Globus pallidus (tissue), 1 donor: Measurements from ENCODE around the gene C17orf67.

Experiments used
- DNase-seq: peaks from one replicate; pipeline ENCODE4 v3.0.0-alpha.2; 2015; ENCODE audit warnings: low spot score

Gene C17orf67

DNA sequence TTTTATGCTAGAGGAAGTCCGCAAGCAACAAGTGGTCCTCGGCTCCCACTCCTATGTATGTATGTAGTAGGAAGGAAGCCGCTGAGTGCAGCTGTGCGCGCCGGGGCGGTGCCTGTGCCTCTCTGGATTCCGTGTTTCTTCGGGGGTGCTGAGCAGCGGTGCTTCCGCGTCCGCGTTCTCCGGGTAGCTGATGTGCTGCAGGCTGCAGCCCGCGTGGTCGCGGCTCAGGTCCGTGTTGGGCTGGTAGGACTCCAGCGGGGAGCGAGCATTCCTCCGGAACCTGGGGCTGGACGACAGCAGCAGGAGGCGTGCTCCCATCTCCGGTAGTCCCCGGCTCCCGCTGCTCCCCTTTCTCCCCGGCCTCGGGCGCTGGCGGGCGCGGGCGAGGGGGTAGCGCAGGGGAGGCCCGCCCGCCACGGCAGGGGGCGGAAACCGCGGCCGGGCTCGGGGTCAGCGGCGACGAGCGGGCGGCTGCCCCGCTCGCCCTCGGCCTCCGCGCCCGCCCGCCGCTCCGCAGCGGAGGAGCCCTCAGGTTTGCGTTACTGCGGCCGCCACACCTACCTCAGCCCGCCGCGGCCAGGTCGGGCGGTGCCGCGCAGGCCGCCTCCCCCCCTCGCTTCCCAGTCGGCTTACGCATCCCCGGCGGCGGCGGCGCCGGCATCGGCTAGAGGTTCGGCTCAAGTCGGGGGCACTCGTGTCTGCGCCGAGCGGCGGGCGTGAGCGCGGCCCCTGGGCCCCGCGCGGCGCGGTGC is 487 bp downstream of the C17orf67 start:
- DNase-seq: no peak

DNA sequence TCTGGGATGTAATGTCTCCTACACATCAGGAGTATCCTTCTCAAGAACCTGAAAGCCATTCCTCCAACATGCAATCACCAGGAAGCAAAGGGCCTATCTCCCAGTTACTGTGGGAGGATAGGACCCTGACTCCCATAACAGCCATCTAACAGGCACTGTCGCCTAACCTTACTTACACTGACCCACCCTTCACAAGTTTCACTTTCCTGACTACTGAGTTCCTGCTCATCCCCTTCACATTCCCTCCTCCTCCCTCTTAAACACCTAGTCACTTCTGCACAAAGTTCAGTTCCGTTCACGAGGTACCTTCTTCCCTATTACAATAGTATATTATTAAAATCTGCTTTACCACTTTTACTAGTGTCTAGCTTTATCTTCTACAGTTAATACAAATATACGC is 1.3 kb downstream of the C17orf67 start:
- no peak for DNase-seq

DNA sequence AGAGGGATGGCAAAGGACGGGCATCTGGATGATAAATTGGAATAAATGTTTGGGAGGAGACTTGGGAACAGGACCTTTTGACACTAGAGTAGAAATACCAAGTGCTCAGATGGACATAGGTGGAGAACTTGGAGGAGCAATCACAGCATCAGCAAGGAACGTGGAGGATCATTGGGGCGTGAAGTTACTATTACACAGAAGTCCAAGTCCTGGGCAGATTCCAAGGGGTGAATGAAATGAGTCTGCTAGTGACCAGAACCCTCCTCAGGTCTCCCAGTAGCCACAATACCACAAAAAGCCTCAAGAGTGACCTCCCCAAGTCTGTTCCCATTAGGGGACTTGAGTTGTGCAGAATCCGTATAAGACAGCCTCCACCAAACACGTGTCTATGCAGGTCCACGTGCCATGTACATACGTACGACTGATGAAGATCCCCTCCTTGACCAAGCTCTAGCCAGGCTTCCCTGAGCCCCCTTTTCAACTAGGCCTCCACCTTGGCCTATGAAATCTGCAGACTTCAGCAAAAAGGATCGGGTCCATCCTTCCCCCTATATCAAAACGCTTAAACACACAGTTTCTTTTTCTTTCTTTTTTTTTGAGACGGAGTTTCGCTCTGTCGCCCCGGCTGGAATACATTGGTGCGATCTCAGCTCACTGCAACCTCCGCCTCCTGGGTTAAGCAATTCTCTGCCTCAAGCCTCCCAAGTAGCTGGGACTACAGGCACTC is 2.2 kb downstream of the C17orf67 start:
- DNase-seq: no peak

DNA sequence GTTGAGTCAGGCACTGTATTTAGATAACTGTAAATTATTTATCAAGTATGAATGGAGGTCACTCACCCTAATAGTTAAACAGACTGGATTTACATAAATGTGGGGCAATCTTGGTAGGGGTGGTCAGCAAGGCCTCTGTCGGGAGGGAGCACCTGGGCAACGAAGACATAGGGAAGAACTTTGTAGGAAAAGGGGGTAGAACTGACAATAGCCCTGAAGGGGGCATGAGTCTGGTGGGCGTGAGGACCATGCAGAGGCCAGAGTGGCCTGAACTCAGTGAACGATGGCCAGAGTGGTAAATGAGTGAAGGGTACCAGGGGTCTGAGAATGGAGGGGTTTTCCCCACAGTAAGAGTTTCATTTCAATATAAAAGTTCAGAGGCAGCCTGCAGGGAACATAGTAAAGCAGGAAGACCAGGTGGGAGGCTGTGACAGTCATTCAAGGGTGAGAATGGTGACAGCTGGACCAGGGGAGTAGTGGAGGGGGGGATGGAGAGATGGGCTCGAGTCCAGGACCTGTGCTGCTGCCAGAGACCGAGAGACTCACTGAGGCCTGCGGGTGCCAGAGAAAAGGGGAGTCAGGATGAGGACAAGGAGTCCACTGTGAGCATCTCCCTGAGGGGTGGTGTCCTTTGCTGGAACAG is 2.9 kb downstream of the C17orf67 start:
- no peak for DNase-seq

DNA sequence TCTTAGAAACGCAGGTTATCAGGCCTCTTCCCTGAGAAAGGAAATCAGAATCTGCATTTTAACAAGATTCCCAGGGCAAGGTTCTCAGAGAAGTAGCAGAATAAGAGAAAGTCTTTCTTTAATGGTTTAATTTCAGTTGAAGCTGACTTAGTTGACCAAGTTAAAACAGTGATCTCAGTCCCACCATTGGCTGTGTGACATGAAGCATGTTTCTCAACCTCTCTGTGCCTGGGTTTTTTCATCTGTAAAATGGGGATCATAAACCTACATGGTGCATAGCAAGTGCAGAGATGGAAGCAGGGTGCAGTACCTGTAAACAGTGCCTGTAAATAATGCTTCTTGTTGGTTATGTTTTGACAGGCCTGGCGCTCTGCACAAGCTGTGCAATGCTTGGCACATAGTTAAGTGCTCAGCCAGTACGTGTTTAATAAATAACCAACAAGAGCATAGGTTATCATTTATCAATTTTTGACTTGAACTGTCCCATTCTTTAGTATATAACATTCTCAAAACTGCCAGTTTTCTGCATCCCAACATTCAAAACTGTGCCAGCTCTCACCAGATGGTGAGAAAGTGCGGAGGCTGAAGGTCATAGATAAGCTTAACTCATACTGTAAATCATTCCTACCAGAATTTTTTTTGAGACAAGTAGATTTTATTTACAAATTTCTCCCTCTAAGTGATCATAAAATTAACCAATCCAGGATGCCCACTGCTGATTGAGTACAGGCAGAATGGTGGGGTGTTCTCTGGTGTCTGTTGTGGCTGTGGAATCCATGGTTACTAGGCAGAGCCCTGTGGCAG is 6.9 kb downstream of the C17orf67 start:
- DNase-seq: no peak

DNA sequence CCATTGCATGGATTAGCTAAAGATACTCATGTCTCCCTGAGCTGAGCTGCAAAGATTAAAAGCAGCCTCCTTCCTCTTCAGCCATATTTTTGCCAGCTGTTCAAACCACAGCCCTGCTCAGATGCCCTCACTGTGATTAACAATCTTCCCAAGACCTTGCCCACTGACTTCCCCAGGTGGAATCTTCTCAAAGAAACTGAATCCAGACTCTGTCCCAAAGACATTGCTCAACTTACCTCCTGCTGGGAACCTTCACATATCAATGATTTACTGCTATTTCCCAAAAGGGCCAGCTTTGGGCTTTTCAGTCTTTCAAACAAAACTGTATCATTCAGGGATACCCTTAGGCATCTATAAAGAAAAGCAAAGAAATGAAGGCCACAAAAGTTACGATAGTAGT is 9.2 kb downstream of the C17orf67 start:
- no peak for DNase-seq

DNA sequence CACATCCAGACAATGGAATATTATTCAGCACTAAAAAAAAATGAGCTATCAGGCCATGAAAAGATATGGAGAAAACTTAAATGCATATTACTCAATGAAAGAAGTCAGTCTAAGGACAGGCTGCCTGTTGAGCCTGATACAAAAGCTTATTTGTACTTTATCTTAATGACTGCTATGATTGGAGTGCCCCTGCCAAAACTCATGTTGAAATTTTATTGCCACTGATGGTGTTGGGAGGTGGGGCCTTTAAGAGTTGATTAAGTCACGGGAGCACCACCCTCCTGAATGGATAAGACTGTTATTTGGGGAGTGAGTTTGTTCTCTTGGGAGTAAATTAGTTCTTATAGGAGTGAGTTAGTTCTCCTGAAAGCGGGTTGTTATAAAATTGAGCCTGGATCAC is 9.9 kb downstream of the C17orf67 start:
- DNase-seq: no peak

DNA sequence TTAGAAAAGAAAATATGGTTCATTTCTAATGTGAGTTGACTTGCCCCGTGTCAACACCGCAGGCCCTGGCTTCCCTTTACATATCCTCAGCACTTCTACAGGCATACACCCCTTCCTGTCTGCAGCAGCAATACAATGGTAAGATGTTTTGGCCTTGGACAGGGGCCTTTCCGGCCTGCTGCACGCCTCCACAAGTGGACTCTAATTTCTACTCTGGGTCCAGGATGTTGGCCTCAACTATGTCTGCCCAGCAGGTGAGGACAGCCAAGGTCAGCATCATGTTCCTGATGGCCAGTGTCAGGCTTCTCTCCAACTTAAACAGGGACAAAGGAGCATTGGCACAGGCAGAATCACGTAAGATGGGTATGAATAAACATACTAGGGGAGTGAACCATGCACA is 11.0 kb downstream of the C17orf67 start:
- no peak for DNase-seq

DNA sequence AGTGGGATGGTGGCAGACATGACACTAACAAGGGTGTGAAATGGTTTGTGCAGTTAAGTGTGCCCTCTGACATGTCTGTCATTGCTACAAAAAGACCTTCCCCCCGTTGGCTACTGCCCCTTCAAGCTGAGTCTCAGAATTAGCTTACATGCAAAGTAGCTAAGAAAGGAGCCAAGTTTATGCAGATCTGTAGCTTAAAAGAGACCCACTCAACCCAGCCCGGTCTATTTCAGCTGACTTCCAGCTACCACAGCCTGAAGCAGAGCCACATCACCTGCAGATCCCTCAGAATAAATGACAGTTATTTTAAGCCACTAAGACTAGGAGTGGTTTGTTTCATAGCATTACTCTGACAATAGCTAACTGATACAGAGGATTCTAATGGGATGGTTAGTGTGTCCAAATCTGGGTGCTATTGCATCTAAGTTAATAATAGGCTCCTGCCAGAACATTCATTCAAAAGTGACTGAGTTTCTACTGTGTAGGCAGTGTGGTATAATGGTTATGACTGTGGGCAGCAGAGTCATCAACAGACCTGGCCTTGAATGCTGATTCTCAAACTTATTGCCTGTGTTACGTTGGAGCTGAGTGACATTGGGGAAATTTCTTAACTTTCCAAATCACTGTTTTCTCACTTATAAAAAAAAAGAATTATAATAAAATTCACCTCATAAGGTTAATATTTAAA is 11.7 kb downstream of the C17orf67 start:
- no peak for DNase-seq

DNA sequence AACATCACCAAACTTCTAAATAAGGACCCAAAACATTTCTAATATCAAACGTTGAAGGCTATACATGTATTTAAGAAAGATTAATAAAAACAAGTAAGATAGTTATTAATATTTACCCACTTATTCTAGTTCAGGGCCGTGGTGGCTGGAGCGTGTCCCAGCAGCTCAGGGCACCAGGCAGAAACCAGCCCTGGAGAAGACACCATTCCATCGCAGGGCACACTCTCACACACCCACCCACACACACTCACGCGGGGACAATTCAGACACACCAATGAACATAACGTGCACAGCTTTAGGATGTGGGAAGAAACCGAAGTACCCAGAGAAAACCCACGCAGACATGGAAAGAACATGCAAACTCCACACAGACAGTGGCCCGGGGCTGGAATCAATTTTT is 13.5 kb downstream of the C17orf67 start:
- no peak for DNase-seq

DNA sequence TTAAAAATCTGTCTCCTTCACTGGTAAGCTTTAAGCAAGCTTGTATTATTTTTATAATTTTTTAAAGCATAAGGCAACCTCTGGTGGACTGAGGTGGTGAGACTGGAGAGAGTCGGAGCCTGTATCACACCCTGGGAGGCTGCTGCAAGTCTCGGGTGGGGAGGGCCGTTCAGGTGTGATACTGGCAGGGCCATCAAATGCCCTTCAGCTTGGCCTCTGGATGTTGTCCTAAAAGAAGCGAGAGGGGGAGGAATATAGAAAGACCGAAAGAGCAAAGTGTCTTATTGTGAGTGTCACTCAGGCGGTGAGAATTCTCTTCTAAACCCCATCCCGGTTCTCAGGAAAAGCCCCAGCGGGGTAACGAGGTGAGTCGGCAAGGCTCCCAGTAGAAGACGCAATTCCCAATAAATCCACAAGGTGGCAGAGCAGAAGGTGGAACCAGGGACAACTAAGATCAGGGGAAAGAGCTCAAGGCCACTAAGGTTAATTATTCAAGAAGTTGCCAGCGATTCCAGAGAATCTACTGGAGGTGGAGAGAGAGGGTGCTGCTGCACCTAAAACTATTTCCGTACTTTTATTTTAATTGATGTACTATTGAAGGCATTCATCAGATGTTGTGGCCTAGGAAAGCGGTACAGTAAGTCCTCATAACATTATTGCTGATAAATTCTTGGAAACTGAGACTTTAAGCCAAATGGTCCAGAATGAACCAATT is 14.1 kb downstream of the C17orf67 start:
- no peak for DNase-seq

DNA sequence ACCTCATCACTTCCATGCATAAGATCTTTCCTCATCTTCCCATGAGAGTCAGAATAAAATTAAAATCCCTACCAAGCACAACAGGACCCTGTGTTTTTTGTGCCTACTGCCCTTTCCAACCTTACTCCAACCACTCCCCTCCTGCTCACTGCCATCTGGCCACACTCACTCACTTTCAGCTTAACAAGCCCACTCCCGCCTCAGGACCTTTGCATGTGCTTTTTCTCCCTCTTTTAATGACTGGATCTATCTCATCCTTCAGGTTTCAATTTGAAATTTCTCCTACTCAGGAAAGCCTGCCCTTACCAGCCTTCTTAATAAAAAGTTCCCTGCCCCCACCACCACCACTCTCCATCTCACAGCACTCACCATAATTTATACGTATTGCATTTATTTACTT is 14.7 kb downstream of the C17orf67 start:
- no peak for DNase-seq

DNA sequence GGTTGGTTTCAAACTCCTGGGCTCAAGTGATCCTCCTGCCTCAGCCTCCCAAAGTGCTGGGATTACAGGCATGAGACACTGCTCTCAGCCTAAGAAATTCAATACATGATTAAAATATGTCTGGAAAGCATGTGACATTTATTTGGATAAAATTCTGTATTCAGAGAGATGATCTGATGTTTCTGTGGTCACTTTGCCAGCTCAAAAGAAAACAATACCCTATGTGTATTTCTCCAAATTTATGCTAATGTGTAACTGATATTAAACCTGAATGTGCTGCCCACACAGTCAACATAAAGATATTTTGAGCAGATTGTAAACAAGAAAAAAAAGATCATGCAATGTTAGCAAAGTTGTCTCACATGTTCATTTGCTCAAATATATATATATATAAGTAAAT is 16.7 kb downstream of the C17orf67 start:
- no peak for DNase-seq

DNA sequence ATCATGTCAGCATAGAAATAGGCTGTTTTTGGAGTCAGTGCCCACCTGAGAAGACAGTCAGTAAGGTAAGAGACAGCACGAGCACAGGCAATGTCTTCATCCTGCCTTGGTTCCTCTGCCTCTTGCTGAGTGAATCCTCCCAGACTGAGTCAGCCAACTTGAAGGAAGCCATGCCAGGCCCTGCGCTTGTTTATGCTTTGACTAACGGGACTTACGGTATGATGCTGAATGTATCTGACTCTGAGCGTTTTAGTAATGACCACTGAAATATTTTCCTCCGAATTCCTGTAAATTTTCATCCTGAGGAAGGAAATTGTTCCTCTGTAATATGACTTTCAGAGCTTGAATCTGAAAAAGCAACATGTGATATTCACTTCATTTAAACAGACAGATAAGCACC is 18.0 kb downstream of the C17orf67 start:
- no peak for DNase-seq

DNA sequence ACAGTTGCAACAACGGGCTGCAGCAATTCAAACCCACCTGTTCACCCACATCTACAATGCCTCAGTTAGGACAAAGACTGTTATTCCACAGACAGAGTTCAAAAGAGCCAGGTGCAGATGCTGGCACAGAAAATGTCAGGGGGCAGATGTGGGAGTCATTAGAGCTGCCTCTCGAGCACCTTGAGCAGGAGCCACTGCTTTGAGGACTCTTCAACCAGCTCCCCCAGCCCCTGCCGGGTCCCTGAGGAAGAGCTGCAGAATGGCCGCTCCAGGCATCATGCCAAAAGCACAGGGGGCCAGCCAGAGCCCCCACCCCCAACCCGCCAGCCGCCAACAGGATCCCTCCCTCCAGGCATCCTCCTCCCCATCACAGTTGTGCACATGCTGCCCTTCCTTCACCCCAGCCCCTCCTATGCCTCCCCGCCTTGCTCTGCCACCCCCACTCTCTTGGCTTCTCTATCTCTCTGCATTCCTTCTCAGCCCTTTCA is 20.8 kb downstream of the C17orf67 start:
- no peak for DNase-seq

DNA sequence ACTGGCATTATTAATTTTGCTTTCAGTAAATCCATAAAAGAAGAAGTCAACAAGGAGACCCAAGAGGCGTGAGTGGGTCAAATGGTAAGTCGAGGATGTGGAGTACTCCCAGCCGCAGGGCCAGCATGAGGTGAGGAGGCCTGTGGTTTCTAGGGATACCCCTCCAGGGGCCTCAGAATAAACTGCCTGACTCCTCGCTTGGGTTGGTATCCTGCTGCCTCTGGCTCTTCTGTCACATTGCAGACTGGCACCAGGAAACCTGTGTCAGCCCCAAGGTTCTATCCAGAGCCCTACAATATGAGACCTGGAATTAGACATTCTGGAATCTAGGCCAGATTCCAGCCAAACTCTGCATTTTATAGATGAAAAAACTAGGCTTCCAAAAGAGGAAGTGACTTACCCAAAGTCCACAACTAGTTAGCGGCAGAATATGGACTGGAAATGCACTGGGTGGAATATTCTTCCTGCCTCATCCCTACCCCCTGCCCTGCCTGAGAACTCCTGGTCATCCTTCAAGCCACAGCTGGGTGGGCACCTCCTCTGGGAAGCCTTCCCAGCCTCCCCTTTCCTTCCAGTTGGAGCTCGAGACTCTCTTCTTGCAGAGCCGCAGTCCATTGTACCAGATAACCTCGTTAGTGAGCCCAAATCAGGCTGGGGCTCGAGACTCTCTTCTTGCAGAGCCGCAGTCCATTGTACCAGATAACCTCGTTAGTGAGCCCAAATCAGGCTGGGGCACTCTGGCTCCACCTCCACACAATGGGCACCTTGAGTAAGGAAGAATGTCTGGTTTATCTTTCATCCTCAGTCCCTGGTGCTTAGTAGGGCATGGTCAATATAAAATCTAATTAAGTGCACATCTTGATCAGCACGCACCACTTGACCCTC is 22.6 kb downstream of the C17orf67 start:
- no peak for DNase-seq

DNA sequence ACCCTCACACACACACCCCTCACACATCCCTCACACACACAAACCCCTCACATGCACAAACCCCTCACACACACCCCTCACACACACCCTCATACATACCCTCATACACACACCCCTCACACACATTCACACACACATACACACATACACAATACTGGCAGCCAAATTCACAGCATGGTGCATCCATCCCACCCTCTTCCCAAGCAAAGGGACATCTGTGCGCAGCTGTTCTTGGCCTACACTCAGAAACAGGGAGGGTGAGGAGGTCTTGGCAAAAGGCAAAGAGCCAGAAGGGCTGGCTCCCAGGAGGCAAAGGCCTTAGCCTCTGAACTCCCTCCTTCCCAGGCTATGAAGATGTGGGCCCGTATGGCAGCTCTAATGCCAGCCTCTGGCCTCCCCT is 23.4 kb downstream of the C17orf67 start:
- DNase-seq: no peak

DNA sequence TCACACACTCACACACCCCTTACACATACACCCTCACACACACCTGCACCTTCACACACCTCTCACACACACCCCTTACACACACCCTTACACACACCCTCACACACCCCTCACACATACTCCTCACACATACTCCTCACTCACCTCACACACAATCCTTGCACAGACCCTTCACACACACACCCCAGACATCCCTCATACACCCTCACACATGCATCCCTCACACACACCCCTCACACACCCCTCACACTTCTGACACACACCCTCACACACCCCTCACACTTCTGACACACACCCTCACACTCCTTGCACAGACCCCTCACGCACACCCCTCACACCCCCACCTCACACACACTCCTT is 23.9 kb downstream of the C17orf67 start:
- DNase-seq: no peak

DNA sequence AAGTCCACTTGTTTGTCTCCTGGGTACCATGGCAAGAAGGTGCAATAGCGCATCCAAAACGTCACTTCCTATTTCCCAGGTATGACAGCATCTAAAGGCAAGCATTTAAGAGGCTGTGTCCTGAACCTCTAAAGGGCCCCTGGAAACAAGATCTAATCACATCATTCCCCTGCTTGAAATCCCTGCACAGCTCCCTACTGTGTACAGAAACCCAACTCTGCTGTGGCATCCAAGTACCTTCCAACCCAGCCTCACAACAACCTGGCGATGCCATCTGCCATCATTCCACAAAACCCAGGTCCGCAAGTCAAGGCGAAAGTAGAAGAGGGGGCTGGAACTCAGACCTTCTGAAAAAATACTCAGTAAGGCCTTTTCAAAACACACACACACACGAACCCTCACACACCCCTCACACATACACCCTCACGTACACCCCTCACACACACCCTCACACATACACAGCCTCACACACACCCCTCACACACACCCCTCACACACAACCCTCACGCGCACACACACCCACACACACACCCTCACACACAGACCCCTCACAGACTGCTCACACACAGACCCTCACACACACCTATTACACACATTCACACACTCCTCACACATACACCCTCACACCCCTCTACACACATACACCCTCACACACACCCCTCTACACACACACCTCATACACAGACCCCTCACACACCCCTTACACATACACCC is 24.5 kb downstream of the C17orf67 start:
- no peak for DNase-seq
